Brain microvascular endothelial cell (primary cell): ENCODE results near the gene SNAI1.

Source experiments
- DNase-seq: peaks from one replicate; pipeline ENCODE4 v3.0.0-alpha.2; 2020
- H3K27ac ChIP-seq: fragments of 250-450 bp; sonication (Bioruptor Pico); 2 replicates; pipeline ENCODE4 v1.5.1; 2020; ENCODE audit warnings: mild to moderate bottlenecking, moderate library complexity
- H3K27me3 ChIP-seq: fragments of 250-450 bp; sonication (Bioruptor Pico); replicated peaks from 2 replicates; pipeline ENCODE4 v1.5.1; 2020; ENCODE audit warnings: mild to moderate bottlenecking
- H3K36me3 ChIP-seq: fragments of 250-450 bp; sonication (Bioruptor Pico); replicated peaks from 2 replicates; pipeline ENCODE4 v1.5.1; 2020; ENCODE audit warnings: mild to moderate bottlenecking
- H3K4me3 ChIP-seq: 2 replicates; pipeline ENCODE4 v1.5.1; 2011; ENCODE audit warnings: low read depth, mild to moderate bottlenecking, control low read depth, low read length, moderate library complexity
- CTCF ChIP-seq: IDR thresholded peaks from 2 replicates; pipeline ENCODE4 v1.5.1; 2011; ENCODE audit warnings: low read depth, mild to moderate bottlenecking, moderate library complexity, low read length, control low read depth, inconsistent platforms; ENCODE audit errors: missing control alignments
- in situ Hi-C: cut with HindIII; loops from 2 replicates; pipeline ENCODE4 v1.10.0; 2017; ENCODE audit warnings: low sequenced_read_pairs, low pct_ligation_motif_present

SNAI1 gene

DNA sequence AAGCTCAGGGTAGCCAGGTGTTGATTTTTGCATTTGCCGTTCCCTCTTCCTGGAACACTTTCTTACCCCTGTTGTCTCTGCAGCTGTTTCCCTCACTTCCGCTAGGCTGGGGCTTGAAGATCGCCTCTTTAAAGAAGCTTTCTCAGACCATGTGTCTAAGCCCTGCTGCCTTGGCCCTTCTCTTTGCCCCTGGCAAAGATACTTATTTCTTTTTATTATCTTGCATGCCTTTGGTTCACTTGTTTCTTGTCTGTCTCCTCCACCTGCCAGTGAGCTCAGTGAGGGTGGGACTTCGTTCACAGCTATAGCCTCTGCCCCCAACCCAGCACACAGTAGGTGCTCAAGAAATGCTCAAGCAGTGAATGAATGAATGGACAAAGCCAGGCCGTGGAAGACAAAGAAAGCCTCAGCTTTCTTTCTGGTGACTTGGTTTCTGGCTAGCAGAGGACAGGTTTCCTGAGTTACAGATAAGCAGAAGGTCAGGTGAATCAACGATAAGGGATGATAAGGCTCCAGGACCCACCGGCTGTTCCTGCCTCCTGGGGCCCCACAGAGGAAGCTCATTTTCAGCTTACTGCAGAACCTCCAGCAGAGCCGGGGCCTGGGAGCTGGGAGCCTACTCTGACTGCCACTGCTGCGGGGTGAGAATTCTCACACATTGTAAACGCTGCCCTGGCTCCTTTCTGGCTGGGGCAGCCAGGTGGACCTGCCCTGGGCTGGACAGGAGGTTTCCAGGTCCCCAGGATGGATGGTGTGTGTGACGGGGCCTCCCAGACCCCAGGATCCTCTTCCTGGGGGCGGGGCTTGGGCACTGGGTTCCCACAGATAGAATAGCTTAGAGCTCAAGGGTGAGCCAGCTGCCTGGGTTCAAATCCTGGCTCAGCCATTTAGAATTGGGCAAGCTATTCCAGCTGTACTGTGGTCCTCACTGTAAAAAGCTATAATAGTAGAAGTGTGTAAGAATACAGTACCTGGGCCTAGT, 29.8 kb downstream of the SNAI1 start:
- H3K27me3 ChIP-seq: no peaks in the 10 kb centered on the region
- no peak overlapping the region for H3K4me3 ChIP-seq
- in situ Hi-C loops: no loop called here
- H3K36me3 ChIP-seq: no peaks in the 10 kb centered on the region
- no peak overlapping the region for H3K27ac ChIP-seq
- no peak for DNase-seq
- TF ChIP-seq CTCF: no peak

DNA sequence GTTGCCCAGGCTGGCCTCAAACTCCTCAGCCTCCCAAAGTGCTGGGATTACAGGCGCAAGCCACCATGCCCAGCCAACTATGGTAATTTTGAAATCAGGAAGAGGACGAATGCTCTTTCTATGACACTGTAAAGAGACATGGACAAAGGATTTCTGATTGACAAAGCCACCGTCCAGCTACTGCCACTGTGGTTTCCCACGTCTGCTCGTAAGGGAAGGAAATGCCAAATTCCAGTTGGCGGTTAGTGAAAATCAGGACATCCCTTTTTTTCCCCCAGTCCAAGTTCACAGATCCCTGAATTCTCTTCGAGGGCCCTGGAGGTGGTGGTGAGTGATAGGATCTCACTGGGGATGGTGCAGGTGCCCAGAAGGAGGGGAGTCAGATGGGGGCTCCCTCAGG, 31.2 kb downstream of the SNAI1 start:
- no peak for TF ChIP-seq CTCF
- no peak overlapping the region for H3K4me3 ChIP-seq
- H3K27me3 ChIP-seq: no peaks in the 10 kb centered on the region
- no peak for DNase-seq
- H3K27ac ChIP-seq: no peak overlapping the region
- in situ Hi-C loops: no loop called here
- H3K36me3 ChIP-seq: no peaks in the 10 kb centered on the region

DNA sequence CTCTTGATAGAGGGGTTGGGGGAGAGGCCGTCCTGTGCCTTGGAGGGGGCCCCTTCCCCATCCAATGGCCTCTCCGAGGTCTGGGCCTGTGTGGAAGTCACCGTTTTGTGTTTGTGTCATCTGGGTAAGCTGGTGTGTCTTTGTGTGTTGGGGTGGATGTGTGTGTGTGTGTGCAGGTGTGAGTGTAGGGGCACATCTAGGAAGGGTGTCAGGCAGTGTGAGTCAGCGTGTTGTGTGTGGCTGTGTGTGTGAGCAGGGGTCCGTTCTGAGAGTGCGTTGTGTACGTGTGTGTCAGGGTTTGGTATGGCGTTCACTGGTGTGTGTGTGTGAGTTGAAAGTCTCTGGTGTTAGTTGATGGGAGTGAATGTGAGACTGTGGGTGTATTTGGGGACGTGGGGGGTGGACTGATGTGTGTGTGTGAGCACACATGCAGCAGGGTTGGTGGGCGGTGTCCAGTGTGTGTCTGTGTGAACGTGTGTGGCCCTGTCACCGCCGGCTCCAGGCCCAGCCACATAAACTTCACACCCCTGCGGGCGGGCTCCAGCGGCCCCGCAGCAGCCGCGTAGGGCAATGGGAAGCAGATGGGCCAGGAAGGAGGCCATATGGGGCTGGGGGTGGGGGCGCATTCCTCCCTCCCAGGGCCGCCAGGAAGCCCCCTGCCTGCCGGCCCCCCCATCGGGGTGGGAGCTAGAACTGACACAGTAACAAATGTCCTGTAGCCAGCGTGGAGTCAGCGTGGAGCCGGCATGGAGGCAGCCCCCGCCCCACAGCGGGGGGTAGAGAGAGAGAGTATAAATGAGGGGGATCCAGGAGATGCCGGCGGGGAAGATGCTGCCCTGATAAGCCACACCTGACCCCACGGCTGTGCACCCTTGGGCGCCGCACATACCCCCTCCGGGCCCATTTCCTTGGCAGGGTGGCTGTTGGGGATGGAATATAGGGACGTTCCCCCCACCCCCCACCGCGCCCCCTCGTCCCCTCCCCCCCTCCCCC, 32.1 kb downstream of the SNAI1 start:
- in situ Hi-C loops: no loop called here
- no peaks in the 10 kb centered on the region for H3K36me3 ChIP-seq
- no peak overlapping the region for H3K4me3 ChIP-seq
- TF ChIP-seq CTCF: no peak
- H3K27me3 ChIP-seq: no peaks in the 10 kb centered on the region
- DNase-seq: no peak
- H3K27ac ChIP-seq: no peak overlapping the region

- no peak for TF ChIP-seq CTCF
- Histone ChIP-seq H3K27ac (no peak overlapping the region), H3K4me3 (no peak overlapping the region), H3K27me3 (no peaks in the 10 kb centered on the region), H3K36me3 (no peaks in the 10 kb centered on the region)
- in situ Hi-C loops: no loop called here
- no peak for DNase-seq
Observed at GRCh38 chr20:50015636-50015992, 32.8 kb downstream of the SNAI1 start.

DNA sequence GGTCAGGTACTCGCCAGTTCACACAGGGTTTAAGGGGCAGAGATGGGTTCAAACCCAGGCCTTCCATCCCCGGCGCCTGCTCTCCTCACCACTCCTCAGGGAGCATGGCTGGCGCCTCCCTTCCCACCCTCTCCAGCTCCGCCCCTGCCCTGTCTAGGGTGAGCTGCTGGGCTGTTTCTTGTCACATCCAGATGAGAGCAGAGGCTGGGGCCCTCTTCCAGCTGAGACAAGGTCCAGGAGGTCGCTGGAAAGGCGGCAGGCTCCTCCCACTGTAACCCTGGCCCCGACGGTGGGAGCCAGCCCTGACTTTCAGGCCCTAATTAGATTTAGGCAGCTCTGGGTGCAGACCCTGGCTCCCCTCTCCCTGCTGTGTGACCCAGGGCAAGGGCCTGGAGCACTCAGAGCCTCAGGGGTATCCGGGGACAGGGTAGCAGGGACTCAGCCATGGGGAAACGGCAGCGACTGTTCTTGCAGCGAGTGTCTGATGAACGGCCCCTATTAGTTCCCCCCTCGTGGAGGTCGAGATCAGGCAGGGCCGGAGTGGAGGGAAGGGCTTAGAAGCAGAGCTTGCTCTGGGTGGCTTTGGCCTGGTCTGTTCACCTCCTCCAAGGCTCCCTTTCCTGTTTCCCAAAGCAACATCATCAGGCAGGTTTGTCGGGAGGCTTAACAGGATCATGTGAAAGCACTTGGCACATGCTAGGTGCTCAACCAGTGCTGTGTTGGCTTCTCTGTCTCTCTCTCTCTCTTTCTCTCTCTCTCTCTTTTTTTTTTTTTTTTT, 33.4 kb downstream of the SNAI1 start:
- Histone ChIP-seq H3K4me3 (no peak overlapping the region), H3K27ac (no peak overlapping the region), H3K27me3 (no peaks in the 10 kb centered on the region), H3K36me3 (no peaks in the 10 kb centered on the region)
- in situ Hi-C loops: no loop called here
- no peak for DNase-seq
- no peak for TF ChIP-seq CTCF
